Adrenal gland (tissue), 5 donors: ENCODE measurements around the gene TBL1XR1.

Experiments used
- POLR2A ChIP-seq, 2 donors: fragments of 450-650 bp; IDR thresholded peaks; one replicate each; pipeline ENCODE4 v1.6.1; 2017; ENCODE audit warnings: antibody characterized with exemption in 2 of 2, mild to moderate bottlenecking in 2 of 2, moderate library complexity in 1 of 2
- TF ChIP-seq, protein P1 (sequence below), 6 experiments: fragments of 450-650 bp in 4 of 6; fragments of 200-600 bp in 2 of 6; sonication (generic) in 1 of 6; IDR thresholded peaks; 1 replicate in 5 of 6; 2 replicates in 1 of 6; pipeline versions ENCODE4 v1.5.1 to v1.8.0; 2016 to 2021; ENCODE audit warnings: antibody characterized with exemption in 6 of 6, mild to moderate bottlenecking in 2 of 6, moderate library complexity in 1 of 6
- donor health status: DM: no; HTN: no; CAD: no.

DNA sequence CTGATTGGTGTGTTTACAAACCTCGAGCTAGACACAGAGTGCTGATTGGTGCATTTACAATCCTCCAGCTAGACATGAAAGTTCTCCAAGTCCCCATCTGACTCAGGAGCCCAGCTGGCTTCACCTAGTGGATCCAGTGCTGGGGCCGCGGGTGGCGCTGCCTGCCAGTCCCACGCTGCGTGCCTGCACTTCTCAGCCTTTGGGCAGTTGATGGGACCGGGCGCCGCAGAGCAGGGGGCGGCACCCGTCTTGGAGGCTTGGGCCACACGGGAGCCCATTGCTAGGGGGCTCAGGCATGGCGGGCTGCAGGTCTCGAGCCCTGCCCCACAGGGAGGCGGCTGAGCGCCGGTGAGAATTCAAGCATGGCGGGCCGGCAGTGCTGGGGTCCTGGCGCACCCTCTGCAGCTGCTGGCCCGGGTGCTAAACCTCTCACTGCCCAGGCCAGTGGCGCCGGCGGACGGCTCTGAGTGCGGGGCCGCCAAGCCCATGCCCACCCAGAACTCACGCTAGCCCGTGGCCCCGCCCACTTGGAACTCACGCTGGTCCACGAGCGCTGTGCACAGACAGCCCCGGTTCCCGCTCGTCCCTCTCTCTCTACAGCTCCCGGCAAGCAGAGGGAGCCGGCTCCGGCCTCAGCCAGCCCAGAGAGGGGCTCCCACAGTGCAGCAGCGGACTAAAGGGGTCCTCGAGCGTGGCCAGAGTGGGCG, 6.6 kb upstream of the TBL1XR1 start:
- TF ChIP-seq, protein P1, sequence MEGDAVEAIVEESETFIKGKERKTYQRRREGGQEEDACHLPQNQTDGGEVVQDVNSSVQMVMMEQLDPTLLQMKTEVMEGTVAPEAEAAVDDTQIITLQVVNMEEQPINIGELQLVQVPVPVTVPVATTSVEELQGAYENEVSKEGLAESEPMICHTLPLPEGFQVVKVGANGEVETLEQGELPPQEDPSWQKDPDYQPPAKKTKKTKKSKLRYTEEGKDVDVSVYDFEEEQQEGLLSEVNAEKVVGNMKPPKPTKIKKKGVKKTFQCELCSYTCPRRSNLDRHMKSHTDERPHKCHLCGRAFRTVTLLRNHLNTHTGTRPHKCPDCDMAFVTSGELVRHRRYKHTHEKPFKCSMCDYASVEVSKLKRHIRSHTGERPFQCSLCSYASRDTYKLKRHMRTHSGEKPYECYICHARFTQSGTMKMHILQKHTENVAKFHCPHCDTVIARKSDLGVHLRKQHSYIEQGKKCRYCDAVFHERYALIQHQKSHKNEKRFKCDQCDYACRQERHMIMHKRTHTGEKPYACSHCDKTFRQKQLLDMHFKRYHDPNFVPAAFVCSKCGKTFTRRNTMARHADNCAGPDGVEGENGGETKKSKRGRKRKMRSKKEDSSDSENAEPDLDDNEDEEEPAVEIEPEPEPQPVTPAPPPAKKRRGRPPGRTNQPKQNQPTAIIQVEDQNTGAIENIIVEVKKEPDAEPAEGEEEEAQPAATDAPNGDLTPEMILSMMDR (IDR thresholded peaks at IDR 0.05), result no peak
- no peak for TF ChIP-seq POLR2A (IDR thresholded peaks at IDR 0.05)
